Measurements from ENCODE around the gene POLR3B. TPM values are rescaled to one million over a fixed set of nuclear protein-coding genes. Genes with fewer than 3 reads are reported as not detected.

POLR3B gene
- total RNA-seq, 1 experiment from 2014 or later = 10.7 TPM

DNA sequence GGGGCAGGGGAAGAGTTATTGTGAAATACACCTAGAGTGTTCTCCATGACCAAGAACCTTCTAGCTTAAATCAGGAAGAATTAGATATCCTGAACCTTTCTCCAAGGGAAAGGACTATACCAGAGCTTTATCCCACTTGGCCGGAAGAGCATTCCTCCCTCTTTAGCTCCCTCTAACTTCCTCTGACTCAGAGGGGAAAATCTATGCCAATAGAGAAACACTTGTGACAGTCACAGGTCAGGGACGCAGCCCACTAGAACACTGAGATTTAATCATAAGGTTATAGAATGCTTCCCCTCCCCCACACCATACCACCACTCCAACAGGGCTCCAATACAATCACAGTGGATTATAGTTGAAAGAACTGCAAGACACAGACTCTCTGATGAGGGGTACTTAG, 169.8 kb downstream of the POLR3B start (continued):
- TF ChIP-seq REST (IDR thresholded peaks at IDR 0.05; ENCODE audit: low read depth) = no peak
- no peak for TF ChIP-seq EZH2 (IDR thresholded peaks at IDR 0.05)

DNA sequence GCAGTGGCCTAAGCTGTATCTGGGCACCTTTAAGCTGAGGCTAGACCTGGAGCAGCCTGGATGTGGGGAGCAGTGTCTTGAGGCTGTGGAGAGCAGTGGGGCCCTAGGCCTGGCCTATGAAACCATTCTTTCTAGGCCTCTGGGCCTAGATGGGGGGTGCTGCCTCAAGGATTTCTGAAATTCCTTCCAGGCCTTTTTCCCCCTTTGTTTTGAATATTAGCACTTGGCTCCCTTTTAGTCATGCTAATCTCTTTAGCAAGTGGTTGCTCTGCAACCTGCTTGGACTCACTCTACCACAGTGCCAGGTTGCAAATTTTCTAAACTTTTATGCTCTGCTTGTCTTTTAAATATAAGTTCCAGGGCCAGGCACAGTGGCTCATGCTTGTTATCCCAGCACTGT, 183.7 kb downstream of the POLR3B start:
- POLR2A ChIA-PET = no interaction called here
- no peaks in the 10 kb centered on the region for H3K4me1 ChIP-seq (ENCODE audit: control insufficient read depth in 1 of 2, insufficient read depth in 2 of 2, low read length in 2 of 2)
- ATAC-seq = no peak
- no peak overlapping the region for H3K27ac ChIP-seq (ENCODE audit: low read depth, low read length)
- H3K27me3 ChIP-seq (ENCODE audit: insufficient read depth, low read length) = no peaks in the 10 kb centered on the region
- RAD21 ChIA-PET (ENCODE audit: low non-redundant PET in 1 of 2, low total read pairs in 2 of 2, uncharacterized antibody in 2 of 2, unreplicated experiment in 2 of 2) = no interaction called here
- no peaks in the 10 kb centered on the region for H3K9me3 ChIP-seq (ENCODE audit: control insufficient read depth in 1 of 2, insufficient read depth in 1 of 2, low read depth in 1 of 2, low read length in 2 of 2)
- no peak overlapping the region for H3K4me3 ChIP-seq (replicated peaks in 1 of 2; ENCODE audit: low read depth in 1 of 2, low read length in 2 of 2)
- H3K36me3 ChIP-seq (ENCODE audit: control insufficient read depth in 1 of 2, insufficient read depth in 2 of 2, low read length in 2 of 2) = no peaks in the 10 kb centered on the region
- no peaks in the 10 kb centered on the region for H3K79me2 ChIP-seq (ENCODE audit: insufficient read depth, low read length)
- H2AFZ ChIP-seq (ENCODE audit: low read depth, low read length, poor library complexity, severe bottlenecking) = no peak overlapping the region
- H3K4me2 ChIP-seq (ENCODE audit: low read length) = no peak overlapping the region
- intact Hi-C loops (cut with micrococcal nuclease) = no loop called here
- DNase-seq (ENCODE audit: low read depth, low spot score) = no peak
- no TSS peak for BruUV-seq (replicated peaks)
- no peaks in the 10 kb centered on the region for H3K9me2 ChIP-seq (ENCODE audit: insufficient read depth)
- CTCF ChIA-PET = no interaction called here
- TF ChIP-seq POLR2A (IDR thresholded peaks at IDR 0.05; ENCODE audit: borderline replicate concordance, extremely low read depth, insufficient read depth, insufficient read length) (no peak), TCF7L2 (IDR thresholded peaks at IDR 0.05; ENCODE audit: borderline replicate concordance, extremely low read depth, insufficient read depth, insufficient read length) (no peak), EZH2phosphoT487 (IDR thresholded peaks at IDR 0.05; ENCODE audit: borderline replicate concordance) (no peak), ZNF274 (IDR thresholded peaks at IDR 0.05; ENCODE audit: low read depth, low read length) (no peak), RAD21 (IDR thresholded peaks at IDR 0.05; ENCODE audit: low read depth) (no peak), POLR2AphosphoS5 (IDR thresholded peaks at IDR 0.05; ENCODE audit: low read depth, low read length) (no peak), EGR1 (IDR thresholded peaks at IDR 0.05; ENCODE audit: low read depth) (no peak), SP1 (IDR thresholded peaks at IDR 0.05; ENCODE audit: low read depth) (no peak), EZH2 (IDR thresholded peaks at IDR 0.05) (no peak), YY1 (IDR thresholded peaks at IDR 0.05; ENCODE audit: extremely low read depth, insufficient replicate concordance, low read depth, low read length) (no peak), FOSL1 (IDR thresholded peaks at IDR 0.05; ENCODE audit: low read depth) (no peak), CBX3 (IDR thresholded peaks at IDR 0.05; ENCODE audit: low read depth) (no peak), MAX (IDR thresholded peaks at IDR 0.05) (no peak), CEBPB (IDR thresholded peaks at IDR 0.05; ENCODE audit: low read depth) (no peak)
- TF ChIP-seq, protein P1, sequence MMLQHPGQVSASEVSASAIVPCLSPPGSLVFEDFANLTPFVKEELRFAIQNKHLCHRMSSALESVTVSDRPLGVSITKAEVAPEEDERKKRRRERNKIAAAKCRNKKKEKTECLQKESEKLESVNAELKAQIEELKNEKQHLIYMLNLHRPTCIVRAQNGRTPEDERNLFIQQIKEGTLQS (IDR thresholded peaks at IDR 0.05) = no peak
- TF ChIP-seq, protein P2, sequence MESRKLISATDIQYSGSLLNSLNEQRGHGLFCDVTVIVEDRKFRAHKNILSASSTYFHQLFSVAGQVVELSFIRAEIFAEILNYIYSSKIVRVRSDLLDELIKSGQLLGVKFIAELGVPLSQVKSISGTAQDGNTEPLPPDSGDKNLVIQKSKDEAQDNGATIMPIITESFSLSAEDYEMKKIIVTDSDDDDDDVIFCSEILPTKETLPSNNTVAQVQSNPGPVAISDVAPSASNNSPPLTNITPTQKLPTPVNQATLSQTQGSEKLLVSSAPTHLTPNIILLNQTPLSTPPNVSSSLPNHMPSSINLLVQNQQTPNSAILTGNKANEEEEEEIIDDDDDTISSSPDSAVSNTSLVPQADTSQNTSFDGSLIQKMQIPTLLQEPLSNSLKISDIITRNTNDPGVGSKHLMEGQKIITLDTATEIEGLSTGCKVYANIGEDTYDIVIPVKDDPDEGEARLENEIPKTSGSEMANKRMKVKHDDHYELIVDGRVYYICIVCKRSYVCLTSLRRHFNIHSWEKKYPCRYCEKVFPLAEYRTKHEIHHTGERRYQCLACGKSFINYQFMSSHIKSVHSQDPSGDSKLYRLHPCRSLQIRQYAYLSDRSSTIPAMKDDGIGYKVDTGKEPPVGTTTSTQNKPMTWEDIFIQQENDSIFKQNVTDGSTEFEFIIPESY (IDR thresholded peaks at IDR 0.05; ENCODE audit: extremely low read depth, insufficient replicate concordance, low read length) = no peak
- no peak overlapping the region for H3K9ac ChIP-seq (ENCODE audit: low read length)
- no peaks in the 10 kb centered on the region for H4K20me1 ChIP-seq (ENCODE audit: insufficient read depth)

All from HCT116 (cell line).